Esophagus muscularis mucosa (tissue), 4 donors: ENCODE results near the gene SLC39A8. TPM values are rescaled to one million over a fixed set of nuclear protein-coding genes. Genes with fewer than 3 reads are reported as not detected.

Source experiments
- DNase-seq: peaks from one replicate; pipeline ENCODE4 v3.0.0-alpha.2; 2017; ENCODE audit errors: extremely low spot score
- H3K27ac ChIP-seq, 4 donors: fragments of 200-600 bp; sonication (generic); replicated peaks in 1 of 4; 1 replicate in 3 of 4; 2 replicates in 1 of 4; pipeline ENCODE4 v1.5.1; 2016 to 2019; ENCODE audit warnings: mild to moderate bottlenecking in 1 of 4
- H3K27me3 ChIP-seq, 4 donors: fragments of 200-600 bp; sonication (generic); one replicate each; pipeline versions ENCODE4 v1.5.1 to v1.6.0; 2016 to 2019
- H3K36me3 ChIP-seq, 4 donors: fragments of 200-600 bp; sonication (generic); one replicate each; pipeline ENCODE4 v1.5.1; 2016 to 2019
- H3K4me1 ChIP-seq, 4 donors: fragments of 200-600 bp; sonication (generic); one replicate each; pipeline ENCODE4 v1.5.1; 2016 to 2019
- H3K4me3 ChIP-seq, 4 donors: fragments of 200-600 bp; sonication (generic); 1 replicate in 2 of 4; 2 replicates in 2 of 4; pipeline ENCODE4 v1.5.1; 2016 to 2019; ENCODE audit warnings: mild to moderate bottlenecking in 4 of 4, moderate library complexity in 1 of 4
- H3K9me3 ChIP-seq, 4 donors: fragments of 200-600 bp; sonication (generic); 1 replicate in 3 of 4; 2 replicates in 1 of 4; pipeline ENCODE4 v1.5.1; 2016 to 2019
- EP300 ChIP-seq: sonication (generic); formaldehyde crosslinking; IDR thresholded peaks from one replicate; pipeline ENCODE4 v1.6.1; 2017; ENCODE audit warnings: antibody characterized with exemption
- POLR2A ChIP-seq: fragments of 450-650 bp; IDR thresholded peaks from one replicate; pipeline ENCODE4 v1.6.1; 2017; ENCODE audit warnings: antibody characterized with exemption, moderate library complexity, mild to moderate bottlenecking, low read depth
- POLR2AphosphoS5 ChIP-seq, 2 donors: sonication (generic); formaldehyde crosslinking; IDR thresholded peaks; one replicate each; pipeline ENCODE4 v1.6.1; 2017; ENCODE audit warnings: antibody characterized with exemption in 2 of 2
- WGBS: methylation state at CpG from one replicate; pipeline ENCODE4 v1.1.5; 2018; 5-methylcytosine and 5-hydroxymethylcytosine counted together
- intact Hi-C: fragments of 100-400 bp; cut with DNase I; formaldehyde crosslinking; loops from one replicate; pipeline ENCODE4 v1.15.1; 2023
- total RNA-seq, 4 donors: library from RNA; depleted of rRNA; stranded (reverse); fragments of >200 nt; gene quantifications; one replicate each; pipeline versions ENCODE4 v1.1.0 to v1.2.1, GENCODE V29; 2016
- TF ChIP-seq, protein P1 (sequence below), 3 experiments: fragments of 200-600 bp in 2 of 3; fragments of 450-650 bp in 1 of 3; sonication (generic) in 2 of 3; IDR thresholded peaks; one replicate each; pipeline ENCODE4 v1.5.1; 2017 to 2019; ENCODE audit warnings: antibody characterized with exemption in 3 of 3, mild to moderate bottlenecking in 2 of 3, moderate library complexity in 1 of 3

Gene SLC39A8
- total RNA-seq, 4 donors from 2014 or later, result 4.0 to 6.6 (median 6.0) TPM

DNA sequence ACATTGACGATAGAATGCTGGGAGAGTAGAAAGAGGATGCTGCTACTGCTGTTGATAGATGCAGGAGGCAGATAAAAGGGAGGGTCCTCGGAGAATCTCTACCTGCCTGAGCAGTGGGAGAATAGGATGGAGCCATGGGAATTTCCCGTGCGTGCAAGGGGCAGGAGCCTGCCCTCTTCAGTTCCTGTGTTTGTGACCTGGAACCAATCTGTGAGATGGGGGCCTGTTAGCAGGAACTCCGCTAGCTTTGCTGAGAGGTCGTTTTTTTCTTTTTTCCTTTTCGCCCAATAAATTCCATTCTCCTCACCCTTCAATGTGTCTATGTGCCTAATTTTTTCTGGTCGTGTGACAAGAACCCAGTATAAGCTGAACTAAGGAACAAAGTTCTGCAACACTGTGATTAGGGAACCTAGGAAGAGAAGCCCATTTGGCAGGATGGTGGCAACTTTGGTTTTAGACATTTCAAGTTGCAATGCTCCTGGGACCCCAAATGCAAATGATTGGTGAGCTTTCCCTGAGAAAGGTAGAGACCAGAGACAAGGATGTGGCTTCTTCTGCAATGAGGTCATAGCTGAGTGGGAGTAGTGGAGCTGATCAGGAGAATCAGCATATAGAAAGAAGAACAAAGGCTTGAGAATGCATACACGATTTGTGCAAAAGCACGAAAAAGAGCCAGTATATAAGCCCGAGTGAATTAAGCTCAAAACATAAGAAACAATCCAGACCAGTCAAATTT lies 23.9 kb downstream of the SLC39A8 start:
- H3K27me3 ChIP-seq, result no peaks in the 10 kb centered on the region
- TF ChIP-seq EP300 (no peak), POLR2AphosphoS5 (IDR thresholded peaks at IDR 0.05) (no peak), POLR2A (no peak)
- TF ChIP-seq, protein P1, sequence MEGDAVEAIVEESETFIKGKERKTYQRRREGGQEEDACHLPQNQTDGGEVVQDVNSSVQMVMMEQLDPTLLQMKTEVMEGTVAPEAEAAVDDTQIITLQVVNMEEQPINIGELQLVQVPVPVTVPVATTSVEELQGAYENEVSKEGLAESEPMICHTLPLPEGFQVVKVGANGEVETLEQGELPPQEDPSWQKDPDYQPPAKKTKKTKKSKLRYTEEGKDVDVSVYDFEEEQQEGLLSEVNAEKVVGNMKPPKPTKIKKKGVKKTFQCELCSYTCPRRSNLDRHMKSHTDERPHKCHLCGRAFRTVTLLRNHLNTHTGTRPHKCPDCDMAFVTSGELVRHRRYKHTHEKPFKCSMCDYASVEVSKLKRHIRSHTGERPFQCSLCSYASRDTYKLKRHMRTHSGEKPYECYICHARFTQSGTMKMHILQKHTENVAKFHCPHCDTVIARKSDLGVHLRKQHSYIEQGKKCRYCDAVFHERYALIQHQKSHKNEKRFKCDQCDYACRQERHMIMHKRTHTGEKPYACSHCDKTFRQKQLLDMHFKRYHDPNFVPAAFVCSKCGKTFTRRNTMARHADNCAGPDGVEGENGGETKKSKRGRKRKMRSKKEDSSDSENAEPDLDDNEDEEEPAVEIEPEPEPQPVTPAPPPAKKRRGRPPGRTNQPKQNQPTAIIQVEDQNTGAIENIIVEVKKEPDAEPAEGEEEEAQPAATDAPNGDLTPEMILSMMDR (IDR thresholded peaks at IDR 0.05), result no peak
- no peaks in the 10 kb centered on the region for H3K36me3 ChIP-seq
- no peak overlapping the region for H3K27ac ChIP-seq
- intact Hi-C loops, result no loop called here
- 86% methylated on average over 11 of the region's 11 CpGs for WGBS
- DNase-seq, result no peak
- H3K9me3 ChIP-seq, result no peaks in the 10 kb centered on the region
- no peak overlapping the region for H3K4me3 ChIP-seq
- peaks cover 0 to 8% (median 3%) of the 10 kb centered on the region in 4 donors for H3K4me1 ChIP-seq

DNA sequence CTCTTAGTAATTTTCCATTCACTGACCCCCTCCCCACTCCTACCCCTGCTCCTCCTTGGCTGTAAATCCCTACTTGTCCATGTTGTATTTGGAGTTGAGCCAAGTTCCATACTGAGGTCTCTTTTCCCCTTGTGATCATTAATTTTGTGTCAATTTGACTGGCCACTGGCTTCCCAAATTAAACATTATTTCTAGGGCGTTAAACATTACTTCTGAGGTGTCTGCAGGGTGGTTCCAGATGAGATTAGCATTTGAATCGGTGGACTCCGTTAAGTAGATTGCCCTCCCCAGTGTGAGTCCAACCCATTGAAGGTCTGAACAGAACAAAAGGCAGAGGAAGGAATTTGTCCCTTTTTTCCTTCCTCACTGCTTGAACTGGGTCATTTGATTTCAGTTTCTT lies 25.7 kb downstream of the SLC39A8 start:
- intact Hi-C loops, result no loop called here
- 53% methylated on average over 3 of the region's 3 CpGs for WGBS
- DNase-seq, result no peak
- H3K27me3 ChIP-seq, result no peaks in the 10 kb centered on the region
- no peak overlapping the region for H3K27ac ChIP-seq
- TF ChIP-seq, protein P1 (IDR thresholded peaks at IDR 0.05), result no peak
- TF ChIP-seq POLR2A (no peak), POLR2AphosphoS5 (IDR thresholded peaks at IDR 0.05) (no peak), EP300 (no peak)
- no peak overlapping the region for H3K4me3 ChIP-seq
- H3K36me3 ChIP-seq, result no peaks in the 10 kb centered on the region
- no peaks in the 10 kb centered on the region for H3K9me3 ChIP-seq
- peaks cover 0 to 8% (median 3%) of the 10 kb centered on the region in 4 donors for H3K4me1 ChIP-seq

DNA sequence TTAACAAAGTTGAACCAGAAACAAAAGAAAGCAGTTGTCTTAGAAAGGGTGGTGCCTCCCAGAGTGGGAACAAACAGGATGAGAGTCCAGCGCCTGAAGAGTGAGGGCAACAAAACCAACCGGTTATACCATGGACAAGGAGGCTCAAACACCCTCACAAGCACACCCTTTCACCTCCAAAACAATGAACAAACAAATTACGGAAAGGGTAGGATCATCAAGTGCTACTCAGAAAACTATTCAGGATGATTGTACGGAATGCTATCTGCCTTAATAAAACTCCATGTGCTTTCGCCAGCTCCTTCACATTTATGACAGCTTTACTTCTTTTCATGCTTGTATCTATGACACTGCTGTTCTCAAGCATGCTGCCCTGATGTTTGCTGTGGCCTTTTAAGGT lies 26.8 kb downstream of the SLC39A8 start:
- Histone ChIP-seq H3K4me3 (no peak overlapping the region), H3K4me1 (peaks cover 0 to 8% (median 3%) of the 10 kb centered on the region in 4 donors), H3K27me3 (no peaks in the 10 kb centered on the region), H3K36me3 (no peaks in the 10 kb centered on the region), H3K27ac (no peak overlapping the region), H3K9me3 (no peaks in the 10 kb centered on the region)
- TF ChIP-seq, protein P1 (IDR thresholded peaks at IDR 0.05), result no peak
- no peak for TF ChIP-seq POLR2AphosphoS5 (IDR thresholded peaks at IDR 0.05)
- no peak for TF ChIP-seq EP300
- no peak for TF ChIP-seq POLR2A
- WGBS, result 83% methylated on average over 5 of the region's 5 CpGs
- DNase-seq, result no peak
- intact Hi-C loops, result no loop called here

DNA sequence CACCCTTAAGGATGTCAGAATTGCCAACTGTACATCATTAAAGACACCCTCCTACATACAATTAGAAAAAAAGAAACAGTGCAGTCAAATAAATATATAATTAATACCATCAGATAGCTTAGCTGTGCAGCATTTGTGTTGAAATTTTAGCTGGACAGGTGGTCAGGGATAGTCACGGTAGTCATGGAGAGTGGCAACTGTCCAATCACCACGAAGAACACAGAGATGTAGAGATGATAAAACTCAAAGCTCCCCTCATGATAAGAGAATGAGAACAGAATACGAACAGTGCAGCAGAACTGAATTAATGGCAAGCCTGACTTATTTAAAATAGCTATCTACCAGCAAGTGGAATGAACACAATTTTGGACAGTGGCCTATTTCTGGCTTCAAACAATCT lies 27.2 kb downstream of the SLC39A8 start:
- TF ChIP-seq, protein P1 (IDR thresholded peaks at IDR 0.05), result no peak
- TF ChIP-seq POLR2A (no peak), EP300 (no peak), POLR2AphosphoS5 (IDR thresholded peaks at IDR 0.05) (no peak)
- Histone ChIP-seq H3K27ac (no peak overlapping the region), H3K27me3 (no peaks in the 10 kb centered on the region), H3K4me1 (peaks cover 0 to 8% (median 3%) of the 10 kb centered on the region in 4 donors), H3K36me3 (no peaks in the 10 kb centered on the region), H3K9me3 (no peaks in the 10 kb centered on the region), H3K4me3 (no peak overlapping the region)
- intact Hi-C loops, result no loop called here
- no peak for DNase-seq
- WGBS, result 72% methylated on average over 3 of the region's 3 CpGs

DNA sequence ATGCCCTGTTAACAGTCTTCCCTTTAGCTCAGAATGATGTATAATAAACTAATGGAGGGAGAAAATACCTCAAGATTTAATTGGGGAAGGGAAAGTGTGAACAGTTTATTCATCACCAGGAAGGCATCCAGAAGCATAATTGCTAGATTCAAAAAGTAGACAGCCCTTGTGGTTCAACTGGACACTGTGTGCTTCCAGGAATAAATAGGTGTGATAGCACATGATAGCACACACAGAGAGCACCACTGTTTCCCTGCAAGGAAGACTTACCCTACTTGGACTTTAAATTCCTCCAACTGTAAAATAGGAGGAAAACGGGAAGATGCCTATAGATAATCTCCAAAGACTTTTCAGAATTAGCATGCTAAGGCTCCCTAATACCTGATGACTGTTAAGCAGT lies 27.8 kb downstream of the SLC39A8 start:
- no peak for DNase-seq
- no peaks in the 10 kb centered on the region for H3K27me3 ChIP-seq
- H3K27ac ChIP-seq, result no peak overlapping the region
- 100% methylated on average over 1 of the region's 1 CpG for WGBS
- TF ChIP-seq EP300 (no peak), POLR2A (no peak)
- H3K9me3 ChIP-seq, result no peaks in the 10 kb centered on the region
- H3K4me1 ChIP-seq, result peaks cover 0 to 8% (median 3%) of the 10 kb centered on the region in 4 donors
- intact Hi-C loops, result no loop called here
- no peaks in the 10 kb centered on the region for H3K36me3 ChIP-seq
- H3K4me3 ChIP-seq, result no peak overlapping the region
